Astrocyte (in vitro differentiated cells and primary cell): ENCODE data around the gene SLC25A43.

Experiments
- EZH2 ChIP-seq: IDR thresholded peaks from 2 replicates; pipeline ENCODE4 v1.6.1; 2012; ENCODE audit warnings: mild to moderate bottlenecking, low read length, inconsistent platforms; ENCODE audit not compliant: insufficient read depth
- TF ChIP-seq, protein P1 (sequence below): IDR thresholded peaks from 2 replicates; pipeline ENCODE4 v1.5.1; 2011; ENCODE audit warnings: low read depth, mild to moderate bottlenecking, inconsistent platforms, low read length, moderate library complexity; ENCODE audit not compliant: insufficient read depth

DNA sequence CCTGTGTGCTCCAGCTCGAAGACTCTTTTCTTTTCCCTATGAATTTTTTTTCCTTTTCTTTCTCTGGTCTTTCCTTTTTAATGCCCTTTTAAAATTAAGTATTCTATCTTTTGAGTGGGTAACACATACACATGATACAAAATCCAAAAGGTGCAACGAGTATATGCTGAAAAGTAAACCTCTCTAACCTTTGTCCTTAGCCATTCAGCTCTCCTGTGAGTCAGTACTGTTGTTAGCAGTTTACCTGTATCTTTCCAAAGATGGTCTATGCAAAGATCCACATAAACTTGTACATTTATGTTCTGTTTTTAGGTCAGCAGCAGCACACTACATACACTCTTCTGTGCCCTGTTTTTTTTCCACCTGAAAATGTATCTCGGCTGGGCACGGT lies 28.7 kb downstream of the SLC25A43 start:
- TF ChIP-seq, protein P1, sequence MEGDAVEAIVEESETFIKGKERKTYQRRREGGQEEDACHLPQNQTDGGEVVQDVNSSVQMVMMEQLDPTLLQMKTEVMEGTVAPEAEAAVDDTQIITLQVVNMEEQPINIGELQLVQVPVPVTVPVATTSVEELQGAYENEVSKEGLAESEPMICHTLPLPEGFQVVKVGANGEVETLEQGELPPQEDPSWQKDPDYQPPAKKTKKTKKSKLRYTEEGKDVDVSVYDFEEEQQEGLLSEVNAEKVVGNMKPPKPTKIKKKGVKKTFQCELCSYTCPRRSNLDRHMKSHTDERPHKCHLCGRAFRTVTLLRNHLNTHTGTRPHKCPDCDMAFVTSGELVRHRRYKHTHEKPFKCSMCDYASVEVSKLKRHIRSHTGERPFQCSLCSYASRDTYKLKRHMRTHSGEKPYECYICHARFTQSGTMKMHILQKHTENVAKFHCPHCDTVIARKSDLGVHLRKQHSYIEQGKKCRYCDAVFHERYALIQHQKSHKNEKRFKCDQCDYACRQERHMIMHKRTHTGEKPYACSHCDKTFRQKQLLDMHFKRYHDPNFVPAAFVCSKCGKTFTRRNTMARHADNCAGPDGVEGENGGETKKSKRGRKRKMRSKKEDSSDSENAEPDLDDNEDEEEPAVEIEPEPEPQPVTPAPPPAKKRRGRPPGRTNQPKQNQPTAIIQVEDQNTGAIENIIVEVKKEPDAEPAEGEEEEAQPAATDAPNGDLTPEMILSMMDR: no peak
- no peak for TF ChIP-seq EZH2
